GM12873 (cell line): ENCODE data around the gene LDAF1.

Source experiments
- TF ChIP-seq, protein P1 (sequence below): IDR thresholded peaks from 2 replicates; pipeline ENCODE4 v1.5.1; 2012; ENCODE audit warnings: low read depth, mild to moderate bottlenecking, moderate library complexity, low read length, control low read depth; ENCODE audit not compliant: insufficient read depth; ENCODE audit errors: missing control alignments

The LDAF1 gene

GRCh38 chr16:21160276-21160675 is 1.8 kb downstream of the LDAF1 start:
- TF ChIP-seq, protein P1, sequence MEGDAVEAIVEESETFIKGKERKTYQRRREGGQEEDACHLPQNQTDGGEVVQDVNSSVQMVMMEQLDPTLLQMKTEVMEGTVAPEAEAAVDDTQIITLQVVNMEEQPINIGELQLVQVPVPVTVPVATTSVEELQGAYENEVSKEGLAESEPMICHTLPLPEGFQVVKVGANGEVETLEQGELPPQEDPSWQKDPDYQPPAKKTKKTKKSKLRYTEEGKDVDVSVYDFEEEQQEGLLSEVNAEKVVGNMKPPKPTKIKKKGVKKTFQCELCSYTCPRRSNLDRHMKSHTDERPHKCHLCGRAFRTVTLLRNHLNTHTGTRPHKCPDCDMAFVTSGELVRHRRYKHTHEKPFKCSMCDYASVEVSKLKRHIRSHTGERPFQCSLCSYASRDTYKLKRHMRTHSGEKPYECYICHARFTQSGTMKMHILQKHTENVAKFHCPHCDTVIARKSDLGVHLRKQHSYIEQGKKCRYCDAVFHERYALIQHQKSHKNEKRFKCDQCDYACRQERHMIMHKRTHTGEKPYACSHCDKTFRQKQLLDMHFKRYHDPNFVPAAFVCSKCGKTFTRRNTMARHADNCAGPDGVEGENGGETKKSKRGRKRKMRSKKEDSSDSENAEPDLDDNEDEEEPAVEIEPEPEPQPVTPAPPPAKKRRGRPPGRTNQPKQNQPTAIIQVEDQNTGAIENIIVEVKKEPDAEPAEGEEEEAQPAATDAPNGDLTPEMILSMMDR: no peak

GRCh38 chr16:21161211-21161610 is 2.7 kb downstream of the LDAF1 start:
- TF ChIP-seq, protein P1: no peak

DNA sequence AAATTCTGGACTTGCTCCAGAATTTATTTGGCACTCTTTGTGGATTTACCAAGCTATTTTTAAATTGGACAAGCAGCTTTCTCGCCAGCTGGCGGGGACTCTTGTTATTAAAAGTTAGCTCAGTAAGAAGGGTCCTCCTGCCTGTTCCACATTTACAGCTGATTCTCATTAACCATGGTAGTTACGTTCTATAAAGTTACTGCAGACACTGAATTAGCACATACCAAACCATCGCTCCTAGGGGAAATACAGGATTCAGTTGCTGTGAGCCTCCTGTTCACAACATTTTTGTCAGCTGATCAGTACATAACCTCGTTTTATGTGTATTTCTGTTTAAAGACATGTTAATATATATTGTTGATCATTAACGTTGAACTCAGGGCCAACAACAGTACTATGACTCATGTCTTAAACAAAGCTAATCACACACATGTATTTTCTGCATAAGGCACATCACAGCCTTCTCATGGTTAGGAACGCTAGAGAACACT is 4.2 kb downstream of the LDAF1 start:
- TF ChIP-seq, protein P1: no peak

DNA sequence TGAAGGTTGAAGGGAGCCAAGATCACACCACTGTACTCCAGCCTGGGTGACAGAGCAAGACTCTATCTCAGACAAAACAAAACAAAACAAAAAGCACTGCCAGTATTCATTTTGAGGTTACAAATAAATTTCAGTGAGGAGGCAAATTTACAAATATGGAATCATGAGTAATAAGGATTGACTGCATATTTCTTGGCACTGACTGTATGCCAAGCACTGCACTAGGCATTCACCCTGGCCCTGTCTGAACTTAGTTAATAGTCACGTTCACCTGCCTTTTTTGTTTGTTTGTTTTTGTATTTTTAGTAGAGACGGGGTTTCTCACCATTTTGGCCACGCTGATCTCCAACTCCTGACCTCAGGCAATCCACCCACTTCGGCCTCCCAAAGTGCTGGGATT is 5.1 kb downstream of the LDAF1 start:
- TF ChIP-seq, protein P1: no peak

GRCh38 chr16:21164521-21165168 is 6.2 kb downstream of the LDAF1 start:
- TF ChIP-seq, protein P1: no peak

- TF ChIP-seq, protein P1: no peak
Measured at GRCh38 chr16:21166561-21166961, 8.1 kb downstream of the LDAF1 start.

- TF ChIP-seq, protein P1: no peak
Measured at GRCh38 chr16:21167360-21167759, 8.9 kb downstream of the LDAF1 start.
